ENCODE measurements around the gene PYM1. TPM values are rescaled to one million over a fixed set of nuclear protein-coding genes. Genes with fewer than 3 reads are reported as not detected.

PYM1 gene
- total RNA-seq, 2 experiments from 2014 or later: 22.1 to 22.9 TPM

DNA sequence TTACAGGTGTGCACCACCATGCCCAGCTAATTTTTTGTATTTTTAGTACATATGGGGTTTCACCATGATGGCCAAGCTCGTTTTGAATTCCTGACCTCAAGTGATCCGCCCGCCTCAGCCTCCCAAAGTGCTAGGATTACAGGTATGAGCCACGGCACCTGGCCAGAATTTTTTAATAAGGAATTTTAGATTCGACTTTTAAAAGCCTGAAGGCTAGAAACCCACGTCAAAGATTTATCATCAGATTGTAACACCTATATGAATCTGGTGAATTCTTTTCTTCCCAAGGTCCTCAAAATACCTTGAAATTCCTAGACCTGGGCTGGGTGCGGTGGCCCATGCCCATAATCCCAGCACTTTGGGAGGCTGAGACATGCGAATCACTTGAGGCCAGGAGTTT lies 66.3 kb downstream of the PYM1 start:
- ChIA-PET CTCF (no interaction called here), POLR2A (no interaction called here)
- no peak for DNase-seq
- Mint-ChIP-seq H3K9me3 (peaks cover 3% of the 10 kb centered on the region), H3K27me3 (no peaks in the 10 kb centered on the region), H3K4me3 (no peak overlapping the region), H3K36me3 (ENCODE audit: low read depth) (peaks cover 2% of the 10 kb centered on the region), H3K27ac (no peak overlapping the region), H3K4me1 (ENCODE audit: low read depth) (no peaks in the 10 kb centered on the region)
- no peak for TF ChIP-seq CTCF (IDR thresholded peaks at IDR 0.05)
- no peak for ATAC-seq
- intact Hi-C loops (cut with micrococcal nuclease): no loop called here

DNA sequence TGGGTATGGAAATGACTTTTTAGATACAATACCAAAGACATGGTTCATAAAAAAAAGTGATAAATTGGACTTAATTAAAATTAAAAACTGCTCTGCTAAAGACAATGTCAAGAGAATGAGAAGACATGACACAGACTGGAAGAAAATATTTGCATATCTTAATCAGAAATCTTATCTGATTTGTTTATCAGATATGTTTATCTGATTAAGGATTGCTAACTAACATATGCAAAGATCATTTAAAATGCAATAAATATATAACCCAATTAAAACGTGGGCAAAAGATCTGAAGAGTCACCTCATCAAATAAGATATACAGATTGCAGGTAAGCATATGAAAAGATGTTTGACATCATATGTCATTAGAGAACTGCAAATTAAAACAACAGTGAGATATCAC lies 75.0 kb downstream of the PYM1 start:
- Mint-ChIP-seq H3K27me3 (no peaks in the 10 kb centered on the region), H3K9me3 (no peaks in the 10 kb centered on the region), H3K4me1 (ENCODE audit: low read depth) (peaks cover 7% of the 10 kb centered on the region), H3K36me3 (ENCODE audit: low read depth) (no peaks in the 10 kb centered on the region), H3K27ac (no peak overlapping the region), H3K4me3 (no peak overlapping the region)
- ChIA-PET POLR2A (no interaction called here), CTCF (interaction anchor here (0.6 to 1.1 kb wide), 2 partner anchors 18 to 87 kb away, joined by 3 to 4 read pairs; no protein-coding TSS in a partner anchor)
- DNase-seq (no peak), ATAC-seq (no peak)
- intact Hi-C loops (cut with micrococcal nuclease): no loop called here
- TF ChIP-seq CTCF (IDR thresholded peaks at IDR 0.05): no peak

Other genes starting within 250 kb of the PYM1 start
- gene ITGA7, start 220.0 kb downstream of the PYM1 start, total RNA-seq: 1 to 10 TPM; 4.3 to 4.8 TPM
- 10 to 100 TPM; 79.0 to 84.6 TPM for gene BLOC1S1, start 211.8 kb downstream of the PYM1 start, total RNA-seq
- gene RDH5, start 207.5 kb downstream of the PYM1 start, total RNA-seq: 1 to 10 TPM; 5.3 to 6.8 TPM
- gene CD63, start 198.9 kb downstream of the PYM1 start, total RNA-seq: 100 to 1,000 TPM in 1 of 2 experiments, 10 to 100 TPM in 1; 99.6 to 101 TPM
- 1 to 10 TPM; 7.4 to 9.3 TPM for gene GDF11, start 184.8 kb downstream of the PYM1 start, total RNA-seq
- 10 to 100 TPM; 93.9 to 94.0 TPM for gene SARNP, start 110.2 kb downstream of the PYM1 start, total RNA-seq
- 10 to 100 TPM; 24.2 to 27.0 TPM for gene ORMDL2, start 109.9 kb downstream of the PYM1 start, total RNA-seq
- gene DNAJC14, start 98.3 kb downstream of the PYM1 start, total RNA-seq: 10 to 100 TPM; 23.1 to 23.7 TPM
- gene MMP19, start 85.0 kb downstream of the PYM1 start, total RNA-seq: not detected
- 100 to 1,000 TPM; 350 to 353 TPM for gene DGKA, start 3.3 kb upstream of the PYM1 start, total RNA-seq
- 1 to 10 TPM in 1 of 2 experiments, under 1 TPM in 1; 0.65 to 1.2 TPM for gene PMEL, start 38.1 kb upstream of the PYM1 start, total RNA-seq
- gene CDK2, start 38.9 kb upstream of the PYM1 start, total RNA-seq: 10 to 100 TPM; 86.7 to 90.1 TPM
- 10 to 100 TPM; 26.0 to 32.4 TPM for gene RAB5B, start 46.2 kb upstream of the PYM1 start, total RNA-seq
- gene SUOX, start 69.4 kb upstream of the PYM1 start, total RNA-seq: 1 to 10 TPM; 4.6 to 6.2 TPM
- 10 to 100 TPM; 20.5 to 20.8 TPM for gene IKZF4, start 93.1 kb upstream of the PYM1 start, total RNA-seq
- gene RPS26, start 114.0 kb upstream of the PYM1 start, total RNA-seq: 10 to 100 TPM; 29.7 to 29.8 TPM
- gene ERBB3, start 152.3 kb upstream of the PYM1 start, total RNA-seq: under 1 TPM; 0.98 to 0.99 TPM
- gene PA2G4, start 176.7 kb upstream of the PYM1 start, total RNA-seq: 100 to 1,000 TPM; 447 to 455 TPM
- gene RPL41, start 188.7 kb upstream of the PYM1 start, total RNA-seq: 1,000 to 10,000 TPM; 5,401 to 5,452 TPM
- 1 to 10 TPM; 6.8 to 7.2 TPM for gene ZC3H10, start 190.4 kb upstream of the PYM1 start, total RNA-seq
- 100 to 1,000 TPM; 154 to 160 TPM for gene ESYT1, start 200.4 kb upstream of the PYM1 start, total RNA-seq
- gene MYL6B, start 224.7 kb upstream of the PYM1 start, total RNA-seq: 10 to 100 TPM; 60.3 to 66.9 TPM
- 100 to 1,000 TPM; 647 to 663 TPM for gene MYL6, start 230.5 kb upstream of the PYM1 start, total RNA-seq

All from activated CD8-positive, alpha-beta T cell treated with anti-CD3 and anti-CD28 coated beads for 36 hours (primary cell).